Transverse colon (tissue), 4 donors: ENCODE data around the gene CBX8. TPM values are rescaled to one million over a fixed set of nuclear protein-coding genes. Genes with fewer than 3 reads are reported as not detected.

Experiments
- DNase-seq: peaks from one replicate; pipeline ENCODE4 v3.0.0-alpha.2; 2019
- H3K27ac ChIP-seq, 4 donors: fragments of 200-600 bp; sonication (generic); 2 replicates each; pipeline ENCODE4 v1.5.1; 2016 to 2018; ENCODE audit warnings: inconsistent platforms in 4 of 4
- H3K27me3 ChIP-seq: fragments of 200-600 bp; sonication (generic); 2 replicates; pipeline ENCODE4 v1.5.1; 2017; ENCODE audit warnings: inconsistent platforms
- H3K36me3 ChIP-seq, 4 donors: fragments of 200-600 bp; sonication (generic); 2 replicates each; pipeline ENCODE4 v1.5.1; 2017 to 2019; ENCODE audit warnings: inconsistent platforms in 4 of 4
- H3K4me1 ChIP-seq, 4 donors: fragments of 200-600 bp; sonication (generic); 2 replicates each; pipeline ENCODE4 v1.5.1; 2017 to 2020; ENCODE audit warnings: inconsistent platforms in 4 of 4
- H3K4me3 ChIP-seq, 4 donors: fragments of 200-600 bp; sonication (generic); 1 replicate in 1 of 4; 2 replicates in 3 of 4; pipeline versions ENCODE4 v1.5.1 to v1.6.1; 2017 to 2019; ENCODE audit warnings: inconsistent platforms in 4 of 4
- H3K9me3 ChIP-seq, 2 donors: fragments of 200-600 bp; sonication (generic); 2 replicates each; pipeline ENCODE4 v1.5.1; 2017 to 2019; ENCODE audit warnings: inconsistent platforms in 2 of 2
- CTCF ChIP-seq, 5 experiments: fragments of 200-600 bp in 3 of 5; fragments of 450-650 bp in 2 of 5; sonication (generic) in 3 of 5; IDR thresholded peaks; 1 replicate in 2 of 5; 2 replicates in 3 of 5; pipeline ENCODE4 v1.5.1; 2016 to 2017; ENCODE audit warnings: antibody characterized with exemption in 5 of 5, inconsistent platforms in 3 of 5, mild to moderate bottlenecking in 2 of 5, moderate library complexity in 1 of 5
- EP300 ChIP-seq: sonication (generic); formaldehyde crosslinking; IDR thresholded peaks from one replicate; pipeline ENCODE4 v1.6.1; 2017; ENCODE audit warnings: antibody characterized with exemption, low read depth
- POLR2A ChIP-seq: fragments of 450-650 bp; IDR thresholded peaks from one replicate; pipeline ENCODE4 v1.6.1; 2016; ENCODE audit warnings: antibody characterized with exemption, mild to moderate bottlenecking, moderate library complexity
- POLR2AphosphoS5 ChIP-seq, 3 donors: sonication (generic); formaldehyde crosslinking; IDR thresholded peaks; one replicate each; pipeline ENCODE4 v1.6.1; 2016; ENCODE audit warnings: antibody characterized with exemption in 3 of 3
- WGBS, 2 donors: methylation state at CpG; one replicate each; pipeline ENCODE4 v1.1.5; 2018; ENCODE audit warnings: low coverage in 1 of 2; 5-methylcytosine and 5-hydroxymethylcytosine counted together
- in situ Hi-C, 4 donors: fragments of 200-750 bp; cut with MboI; loops; one replicate each; pipeline versions ENCODE4 v1.15.0 to v1.15.1; 2017; ENCODE audit warnings: low sequenced_read_pairs in 3 of 4, low pct_ligation_motif_present in 1 of 4, low pct_unique_long_range_greater_than_20kb in 1 of 4
- intact Hi-C: fragments of 100-400 bp; cut with DNase I; formaldehyde crosslinking; loops from one replicate; pipeline ENCODE4 v1.15.1; 2023; ENCODE audit warnings: low total_unique reads
- total RNA-seq, 4 donors: library from RNA; depleted of rRNA; stranded (reverse); fragments of >200 nt; gene quantifications; one replicate each; pipeline ENCODE4 v1.1.0, GENCODE V29; 2016

CBX8 gene
- 1 to 10 TPM; 1.5 to 4.4 (median 3.1) TPM for total RNA-seq

GRCh38 chr17:79796763-79797491 is at the start of gene CBX8:
CBX8 (minus strand) TSS chr17:79797077; CDS start chr17:79796998, 79 bp downstream.
- H3K36me3 ChIP-seq: no peaks in the 10 kb centered on the region
- peaks cover 66% of the 10 kb centered on the region for H3K27me3 ChIP-seq
- no peak for TF ChIP-seq CTCF (IDR thresholded peaks at IDR 0.05)
- TF ChIP-seq EP300: peak; percentile 11
- peak; percentile 23 to 40 (median 39) for TF ChIP-seq POLR2AphosphoS5 (IDR thresholded peaks at IDR 0.05)
- TF ChIP-seq POLR2A: peak; percentile 26
- peaks cover 18 to 63% (median 53%) of the 10 kb centered on the region in 4 donors for H3K4me1 ChIP-seq
- intact Hi-C loops (loop anchor here (5.0 kb wide), 1 partner anchor 45 kb away; no protein-coding TSS in a partner anchor), in situ Hi-C loops (no loop called here)
- peak; percentile 100 for DNase-seq
- no peaks in the 10 kb centered on the region for H3K9me3 ChIP-seq
- peak within 1 kb of the TSS; percentile 85 to 88 (median 86) for H3K27ac ChIP-seq
- WGBS, 2 donors: 1% methylated on average over 60 of the region's 79 CpGs; no CpG with 5 or more reads in 1 of the 2 donors
- H3K4me3 ChIP-seq: peak within 1 kb of the TSS; percentile 64 to 80 (median 78)

- in situ Hi-C loops (no loop called here), intact Hi-C loops (no loop called here)
- H3K27ac ChIP-seq: peak overlapping the region; percentile 33 to 74 (median 68)
- no peak overlapping the region for H3K4me3 ChIP-seq
- no peak for TF ChIP-seq EP300
- TF ChIP-seq CTCF (IDR thresholded peaks at IDR 0.05): no peak
- TF ChIP-seq POLR2AphosphoS5 (IDR thresholded peaks at IDR 0.05): no peak
- no peak for TF ChIP-seq POLR2A
- no peaks in the 10 kb centered on the region for H3K36me3 ChIP-seq
- peak; percentile 57 for DNase-seq
- H3K4me1 ChIP-seq: peaks cover 26 to 54% (median 48%) of the 10 kb centered on the region in 4 donors
- WGBS, 2 donors: 0 to 24% methylated on average over 1 to 7 of the region's 7 CpGs
- no peaks in the 10 kb centered on the region for H3K9me3 ChIP-seq
- peaks cover 34% of the 10 kb centered on the region for H3K27me3 ChIP-seq
Measured at GRCh38 chr17:79845601-79845949, 48.7 kb upstream of the CBX8 start.

- peak overlapping the region; percentile 33 to 74 (median 68) for H3K27ac ChIP-seq
- TF ChIP-seq CTCF (IDR thresholded peaks at IDR 0.05) (peak; percentile 27 to 85 (median 75)), POLR2AphosphoS5 (IDR thresholded peaks at IDR 0.05) (no peak), POLR2A (no peak)
- peak overlapping the region in 3 of 4 donors; percentile 40 to 70 (median 45) for H3K4me3 ChIP-seq
- H3K36me3 ChIP-seq: no peaks in the 10 kb centered on the region
- H3K9me3 ChIP-seq: no peaks in the 10 kb centered on the region
- H3K4me1 ChIP-seq: peaks cover 32 to 60% (median 53%) of the 10 kb centered on the region in 4 donors
- peaks cover 39% of the 10 kb centered on the region for H3K27me3 ChIP-seq
- in situ Hi-C loops: no loop called here
- 8% methylated on average over 14 of the region's 38 CpGs; no CpG with 5 or more reads in 1 of the 2 donors for WGBS, 2 donors
- DNase-seq: peak; percentile 68
- intact Hi-C loops: loop anchor here (5.0 kb wide), 1 partner anchor 48 kb away; the partner anchor contains the start of gene CBX8
Measured at GRCh38 chr17:79844869-79845600, 48.2 kb upstream of the CBX8 start.
